Testis (tissue), 2 donors: ENCODE results near the gene IL1RAPL2.

ENCODE experiments used
- POLR2A ChIP-seq: fragments of 450-650 bp; IDR thresholded peaks from one replicate; pipeline ENCODE4 v1.6.1; 2017; ENCODE audit warnings: antibody characterized with exemption, mild to moderate bottlenecking, moderate library complexity
- TF ChIP-seq, protein P1 (sequence below), 3 experiments: fragments of 450-650 bp in 2 of 3; fragments of 200-600 bp in 1 of 3; sonication (generic) in 1 of 3; IDR thresholded peaks; one replicate each; pipeline ENCODE4 v1.5.1; 2016 to 2019; ENCODE audit warnings: antibody characterized with exemption in 3 of 3, mild to moderate bottlenecking in 2 of 3, moderate library complexity in 1 of 3

DNA sequence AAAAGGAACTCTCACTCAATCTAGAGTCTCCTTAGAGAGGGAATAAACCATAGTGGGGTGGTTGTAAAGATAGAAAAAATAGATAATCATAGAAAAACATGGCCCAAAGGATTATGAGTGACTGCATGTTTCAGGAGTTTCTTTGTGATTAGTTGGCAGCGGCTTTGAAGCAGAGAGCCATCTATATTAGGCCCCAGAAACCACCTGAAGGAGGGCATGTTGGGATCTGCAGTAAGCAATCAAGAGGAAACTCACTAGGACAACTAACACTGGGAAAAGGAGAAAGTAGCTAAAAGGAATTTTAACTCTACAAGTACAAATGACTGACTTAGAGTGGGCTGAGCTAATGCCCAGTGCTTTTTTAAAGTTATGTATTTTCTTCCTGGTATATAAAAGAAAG lies 987.1 kb downstream of the IL1RAPL2 start:
- TF ChIP-seq, protein P1, sequence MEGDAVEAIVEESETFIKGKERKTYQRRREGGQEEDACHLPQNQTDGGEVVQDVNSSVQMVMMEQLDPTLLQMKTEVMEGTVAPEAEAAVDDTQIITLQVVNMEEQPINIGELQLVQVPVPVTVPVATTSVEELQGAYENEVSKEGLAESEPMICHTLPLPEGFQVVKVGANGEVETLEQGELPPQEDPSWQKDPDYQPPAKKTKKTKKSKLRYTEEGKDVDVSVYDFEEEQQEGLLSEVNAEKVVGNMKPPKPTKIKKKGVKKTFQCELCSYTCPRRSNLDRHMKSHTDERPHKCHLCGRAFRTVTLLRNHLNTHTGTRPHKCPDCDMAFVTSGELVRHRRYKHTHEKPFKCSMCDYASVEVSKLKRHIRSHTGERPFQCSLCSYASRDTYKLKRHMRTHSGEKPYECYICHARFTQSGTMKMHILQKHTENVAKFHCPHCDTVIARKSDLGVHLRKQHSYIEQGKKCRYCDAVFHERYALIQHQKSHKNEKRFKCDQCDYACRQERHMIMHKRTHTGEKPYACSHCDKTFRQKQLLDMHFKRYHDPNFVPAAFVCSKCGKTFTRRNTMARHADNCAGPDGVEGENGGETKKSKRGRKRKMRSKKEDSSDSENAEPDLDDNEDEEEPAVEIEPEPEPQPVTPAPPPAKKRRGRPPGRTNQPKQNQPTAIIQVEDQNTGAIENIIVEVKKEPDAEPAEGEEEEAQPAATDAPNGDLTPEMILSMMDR (IDR thresholded peaks at IDR 0.05): no peak
- no peak for TF ChIP-seq POLR2A
